ENCODE data around the gene AOPEP.

AOPEP gene

DNA sequence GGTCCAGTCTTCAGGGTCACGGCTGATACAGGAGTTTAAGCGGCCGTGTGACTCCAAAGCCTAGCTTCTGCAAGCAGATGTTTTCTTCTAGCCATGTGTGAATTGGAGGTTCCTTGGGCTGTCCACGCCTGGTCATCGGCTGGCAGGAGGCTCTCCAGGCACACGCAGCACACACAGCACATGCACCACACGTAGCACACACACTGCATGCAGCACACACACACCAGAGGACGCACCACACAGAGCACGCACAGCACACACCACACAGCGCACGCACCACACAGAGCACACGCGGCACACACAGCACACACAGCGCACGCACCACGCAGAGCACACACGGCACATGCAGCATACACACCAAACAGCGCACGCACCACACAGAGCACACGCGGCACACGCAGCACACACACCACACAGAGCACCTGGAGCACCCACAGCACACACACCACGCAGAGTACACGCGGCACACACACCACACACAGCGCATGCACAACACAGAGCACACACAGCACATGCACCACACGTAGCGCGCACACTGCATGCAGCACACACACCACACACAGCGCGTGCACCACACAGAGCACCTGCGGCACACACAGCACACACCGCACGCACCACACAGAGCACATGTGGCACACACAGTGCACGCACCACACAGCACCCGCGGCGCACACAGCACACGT, 356.7 kb downstream of the AOPEP start:
- ChIA-PET POLR2A (no interaction called here), CTCF (interaction anchor here (1.0 to 1.1 kb wide), 2 partner anchors 32 to 48 kb away, joined by 3 read pairs; no protein-coding TSS in a partner anchor)
- Histone ChIP-seq H3K4me1 (ENCODE audit: control insufficient read depth, insufficient read depth, low read length) (0 out of 2 replicates have a peak, but pooled peaks cover 5% of the 10 kb centered on the region), H3K4me3 (ENCODE audit: low read depth, low read length) (no peak overlapping the region), H3K36me3 (ENCODE audit: control insufficient read depth in 2 of 2, insufficient read depth in 1 of 2, low read length in 2 of 2) (peaks cover 4 to 58% of the 10 kb centered on the region in 2 experiments; a peak in 2 of 3 replicates), H3K27ac (ENCODE audit: extremely low read depth, low read depth, low read length) (no peak overlapping the region), H3K9me3 (ENCODE audit: control insufficient read depth, insufficient read depth, low read depth, low read length) (no peaks in the 10 kb centered on the region)
- TF ChIP-seq YY1 (tag by site-specific recombination; IDR thresholded peaks at IDR 0.05) (no peak), ZFP3 (tag by site-specific recombination; IDR thresholded peaks at IDR 0.05; ENCODE audit: low read depth) (no peak), SCRT1 (tag by site-specific recombination; IDR thresholded peaks at IDR 0.05; ENCODE audit: borderline replicate concordance) (0 out of 2 replicates have a peak, but pooled peaks have one; percentile 36), SCRT2 (tag by site-specific recombination; IDR thresholded peaks at IDR 0.05) (0 out of 2 replicates have a peak, but pooled peaks have one; percentile 11)
- TF ChIP-seq, protein P1, sequence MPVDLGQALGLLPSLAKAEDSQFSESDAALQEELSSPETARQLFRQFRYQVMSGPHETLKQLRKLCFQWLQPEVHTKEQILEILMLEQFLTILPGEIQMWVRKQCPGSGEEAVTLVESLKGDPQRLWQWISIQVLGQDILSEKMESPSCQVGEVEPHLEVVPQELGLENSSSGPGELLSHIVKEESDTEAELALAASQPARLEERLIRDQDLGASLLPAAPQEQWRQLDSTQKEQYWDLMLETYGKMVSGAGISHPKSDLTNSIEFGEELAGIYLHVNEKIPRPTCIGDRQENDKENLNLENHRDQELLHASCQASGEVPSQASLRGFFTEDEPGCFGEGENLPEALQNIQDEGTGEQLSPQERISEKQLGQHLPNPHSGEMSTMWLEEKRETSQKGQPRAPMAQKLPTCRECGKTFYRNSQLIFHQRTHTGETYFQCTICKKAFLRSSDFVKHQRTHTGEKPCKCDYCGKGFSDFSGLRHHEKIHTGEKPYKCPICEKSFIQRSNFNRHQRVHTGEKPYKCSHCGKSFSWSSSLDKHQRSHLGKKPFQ (tag by site-specific recombination; IDR thresholded peaks at IDR 0.05), result 0 out of 2 replicates have a peak, but pooled peaks have one; percentile 26

DNA sequence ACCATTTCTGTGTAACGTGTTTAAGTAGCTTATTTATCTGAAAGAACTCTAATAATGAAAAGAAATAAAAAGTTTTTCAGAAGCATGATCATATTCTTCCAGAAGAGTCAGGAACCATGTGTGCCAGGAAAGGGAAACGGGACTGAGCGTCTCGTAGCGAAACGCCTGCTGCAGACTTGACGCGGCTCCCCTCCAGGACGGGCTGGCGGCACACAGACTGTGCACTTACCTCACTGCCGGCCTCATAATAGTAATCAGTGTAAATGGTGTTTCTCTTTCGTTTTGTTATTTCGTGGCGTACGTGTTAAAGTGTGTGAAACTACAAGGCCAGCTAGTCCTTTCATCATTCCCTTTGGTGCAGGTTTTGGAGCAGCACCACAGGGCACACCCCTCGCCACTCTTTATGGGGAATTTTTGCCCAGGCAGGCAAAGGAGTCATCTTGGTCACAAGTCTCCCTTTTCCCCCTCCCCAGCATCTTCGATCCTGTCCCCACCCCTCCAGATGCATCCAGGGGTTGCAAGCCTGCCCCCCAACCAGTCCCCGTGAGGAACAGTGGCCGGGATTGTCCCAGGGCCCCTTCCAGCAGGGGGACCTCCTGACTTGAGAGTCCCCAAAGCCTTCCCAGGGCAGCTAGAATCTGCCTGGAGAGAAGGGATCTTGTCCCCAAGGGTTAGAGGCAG, 357.9 kb downstream of the AOPEP start:
- no peaks in the 10 kb centered on the region for H3K4me1 ChIP-seq (ENCODE audit: control insufficient read depth, insufficient read depth, low read length)
- no peaks in the 10 kb centered on the region for H3K9me3 ChIP-seq (ENCODE audit: control insufficient read depth, insufficient read depth, low read depth, low read length)
- ChIA-PET POLR2A (no interaction called here), CTCF (interaction anchor here (0.6 to 1.1 kb wide), 3 partner anchors 31 to 120 kb away, joined by 3 read pairs; no protein-coding TSS in a partner anchor)
- no peak for TF ChIP-seq ZNF830 (tag by site-specific recombination; IDR thresholded peaks at IDR 0.05; ENCODE audit: low read depth)
- TF ChIP-seq, protein P2, sequence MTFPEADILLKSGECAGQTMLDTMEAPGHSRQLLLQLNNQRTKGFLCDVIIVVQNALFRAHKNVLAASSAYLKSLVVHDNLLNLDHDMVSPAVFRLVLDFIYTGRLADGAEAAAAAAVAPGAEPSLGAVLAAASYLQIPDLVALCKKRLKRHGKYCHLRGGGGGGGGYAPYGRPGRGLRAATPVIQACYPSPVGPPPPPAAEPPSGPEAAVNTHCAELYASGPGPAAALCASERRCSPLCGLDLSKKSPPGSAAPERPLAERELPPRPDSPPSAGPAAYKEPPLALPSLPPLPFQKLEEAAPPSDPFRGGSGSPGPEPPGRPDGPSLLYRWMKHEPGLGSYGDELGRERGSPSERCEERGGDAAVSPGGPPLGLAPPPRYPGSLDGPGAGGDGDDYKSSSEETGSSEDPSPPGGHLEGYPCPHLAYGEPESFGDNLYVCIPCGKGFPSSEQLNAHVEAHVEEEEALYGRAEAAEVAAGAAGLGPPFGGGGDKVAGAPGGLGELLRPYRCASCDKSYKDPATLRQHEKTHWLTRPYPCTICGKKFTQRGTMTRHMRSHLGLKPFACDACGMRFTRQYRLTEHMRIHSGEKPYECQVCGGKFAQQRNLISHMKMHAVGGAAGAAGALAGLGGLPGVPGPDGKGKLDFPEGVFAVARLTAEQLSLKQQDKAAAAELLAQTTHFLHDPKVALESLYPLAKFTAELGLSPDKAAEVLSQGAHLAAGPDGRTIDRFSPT (tag by site-specific recombination; IDR thresholded peaks at IDR 0.05), result no peak
- no peak for TF ChIP-seq ZNF184 (tag by site-specific recombination; IDR thresholded peaks at IDR 0.05)
- no peak for TF ChIP-seq ZSCAN16 (tag by site-specific recombination; IDR thresholded peaks at IDR 0.05)
- no peak for TF ChIP-seq SCRT1 (tag by site-specific recombination; IDR thresholded peaks at IDR 0.05; ENCODE audit: borderline replicate concordance)
- TF ChIP-seq ZNF416 (tag by site-specific recombination; IDR thresholded peaks at IDR 0.05), result no peak
- TF ChIP-seq, protein P3, sequence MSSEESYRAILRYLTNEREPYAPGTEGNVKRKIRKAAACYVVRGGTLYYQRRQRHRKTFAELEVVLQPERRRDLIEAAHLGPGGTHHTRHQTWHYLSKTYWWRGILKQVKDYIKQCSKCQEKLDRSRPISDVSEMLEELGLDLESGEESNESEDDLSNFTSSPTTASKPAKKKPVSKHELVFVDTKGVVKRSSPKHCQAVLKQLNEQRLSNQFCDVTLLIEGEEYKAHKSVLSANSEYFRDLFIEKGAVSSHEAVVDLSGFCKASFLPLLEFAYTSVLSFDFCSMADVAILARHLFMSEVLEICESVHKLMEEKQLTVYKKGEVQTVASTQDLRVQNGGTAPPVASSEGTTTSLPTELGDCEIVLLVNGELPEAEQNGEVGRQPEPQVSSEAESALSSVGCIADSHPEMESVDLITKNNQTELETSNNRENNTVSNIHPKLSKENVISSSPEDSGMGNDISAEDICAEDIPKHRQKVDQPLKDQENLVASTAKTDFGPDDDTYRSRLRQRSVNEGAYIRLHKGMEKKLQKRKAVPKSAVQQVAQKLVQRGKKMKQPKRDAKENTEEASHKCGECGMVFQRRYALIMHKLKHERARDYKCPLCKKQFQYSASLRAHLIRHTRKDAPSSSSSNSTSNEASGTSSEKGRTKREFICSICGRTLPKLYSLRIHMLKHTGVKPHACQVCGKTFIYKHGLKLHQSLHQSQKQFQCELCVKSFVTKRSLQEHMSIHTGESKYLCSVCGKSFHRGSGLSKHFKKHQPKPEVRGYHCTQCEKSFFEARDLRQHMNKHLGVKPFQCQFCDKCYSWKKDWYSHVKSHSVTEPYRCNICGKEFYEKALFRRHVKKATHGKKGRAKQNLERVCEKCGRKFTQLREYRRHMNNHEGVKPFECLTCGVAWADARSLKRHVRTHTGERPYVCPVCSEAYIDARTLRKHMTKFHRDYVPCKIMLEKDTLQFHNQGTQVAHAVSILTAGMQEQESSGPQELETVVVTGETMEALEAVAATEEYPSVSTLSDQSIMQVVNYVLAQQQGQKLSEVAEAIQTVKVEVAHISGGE (tag by site-specific recombination; conservative IDR thresholded peaks at IDR 0.05; ENCODE audit: low read depth), result no peak
- TF ChIP-seq, protein P4, sequence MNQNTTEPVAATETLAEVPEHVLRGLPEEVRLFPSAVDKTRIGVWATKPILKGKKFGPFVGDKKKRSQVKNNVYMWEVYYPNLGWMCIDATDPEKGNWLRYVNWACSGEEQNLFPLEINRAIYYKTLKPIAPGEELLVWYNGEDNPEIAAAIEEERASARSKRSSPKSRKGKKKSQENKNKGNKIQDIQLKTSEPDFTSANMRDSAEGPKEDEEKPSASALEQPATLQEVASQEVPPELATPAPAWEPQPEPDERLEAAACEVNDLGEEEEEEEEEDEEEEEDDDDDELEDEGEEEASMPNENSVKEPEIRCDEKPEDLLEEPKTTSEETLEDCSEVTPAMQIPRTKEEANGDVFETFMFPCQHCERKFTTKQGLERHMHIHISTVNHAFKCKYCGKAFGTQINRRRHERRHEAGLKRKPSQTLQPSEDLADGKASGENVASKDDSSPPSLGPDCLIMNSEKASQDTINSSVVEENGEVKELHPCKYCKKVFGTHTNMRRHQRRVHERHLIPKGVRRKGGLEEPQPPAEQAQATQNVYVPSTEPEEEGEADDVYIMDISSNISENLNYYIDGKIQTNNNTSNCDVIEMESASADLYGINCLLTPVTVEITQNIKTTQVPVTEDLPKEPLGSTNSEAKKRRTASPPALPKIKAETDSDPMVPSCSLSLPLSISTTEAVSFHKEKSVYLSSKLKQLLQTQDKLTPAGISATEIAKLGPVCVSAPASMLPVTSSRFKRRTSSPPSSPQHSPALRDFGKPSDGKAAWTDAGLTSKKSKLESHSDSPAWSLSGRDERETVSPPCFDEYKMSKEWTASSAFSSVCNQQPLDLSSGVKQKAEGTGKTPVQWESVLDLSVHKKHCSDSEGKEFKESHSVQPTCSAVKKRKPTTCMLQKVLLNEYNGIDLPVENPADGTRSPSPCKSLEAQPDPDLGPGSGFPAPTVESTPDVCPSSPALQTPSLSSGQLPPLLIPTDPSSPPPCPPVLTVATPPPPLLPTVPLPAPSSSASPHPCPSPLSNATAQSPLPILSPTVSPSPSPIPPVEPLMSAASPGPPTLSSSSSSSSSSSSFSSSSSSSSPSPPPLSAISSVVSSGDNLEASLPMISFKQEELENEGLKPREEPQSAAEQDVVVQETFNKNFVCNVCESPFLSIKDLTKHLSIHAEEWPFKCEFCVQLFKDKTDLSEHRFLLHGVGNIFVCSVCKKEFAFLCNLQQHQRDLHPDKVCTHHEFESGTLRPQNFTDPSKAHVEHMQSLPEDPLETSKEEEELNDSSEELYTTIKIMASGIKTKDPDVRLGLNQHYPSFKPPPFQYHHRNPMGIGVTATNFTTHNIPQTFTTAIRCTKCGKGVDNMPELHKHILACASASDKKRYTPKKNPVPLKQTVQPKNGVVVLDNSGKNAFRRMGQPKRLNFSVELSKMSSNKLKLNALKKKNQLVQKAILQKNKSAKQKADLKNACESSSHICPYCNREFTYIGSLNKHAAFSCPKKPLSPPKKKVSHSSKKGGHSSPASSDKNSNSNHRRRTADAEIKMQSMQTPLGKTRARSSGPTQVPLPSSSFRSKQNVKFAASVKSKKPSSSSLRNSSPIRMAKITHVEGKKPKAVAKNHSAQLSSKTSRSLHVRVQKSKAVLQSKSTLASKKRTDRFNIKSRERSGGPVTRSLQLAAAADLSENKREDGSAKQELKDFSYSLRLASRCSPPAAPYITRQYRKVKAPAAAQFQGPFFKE (tag by site-specific recombination; IDR thresholded peaks at IDR 0.05; ENCODE audit: borderline replicate concordance), result no peak
- TF ChIP-seq ZNF521 (tag by site-specific recombination; IDR thresholded peaks at IDR 0.05), result no peak
- TF ChIP-seq TRIM28 (IDR thresholded peaks at IDR 0.05; ENCODE audit: borderline replicate concordance, low read length), result no peak
- TF ChIP-seq, protein P5, sequence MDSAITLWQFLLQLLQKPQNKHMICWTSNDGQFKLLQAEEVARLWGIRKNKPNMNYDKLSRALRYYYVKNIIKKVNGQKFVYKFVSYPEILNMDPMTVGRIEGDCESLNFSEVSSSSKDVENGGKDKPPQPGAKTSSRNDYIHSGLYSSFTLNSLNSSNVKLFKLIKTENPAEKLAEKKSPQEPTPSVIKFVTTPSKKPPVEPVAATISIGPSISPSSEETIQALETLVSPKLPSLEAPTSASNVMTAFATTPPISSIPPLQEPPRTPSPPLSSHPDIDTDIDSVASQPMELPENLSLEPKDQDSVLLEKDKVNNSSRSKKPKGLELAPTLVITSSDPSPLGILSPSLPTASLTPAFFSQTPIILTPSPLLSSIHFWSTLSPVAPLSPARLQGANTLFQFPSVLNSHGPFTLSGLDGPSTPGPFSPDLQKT (IDR thresholded peaks at IDR 0.05; ENCODE audit: borderline replicate concordance, low read depth, low read length), result no peak
- H3K36me3 ChIP-seq (ENCODE audit: control insufficient read depth in 2 of 2, insufficient read depth in 1 of 2, low read length in 2 of 2), result peaks cover 4 to 58% of the 10 kb centered on the region in 2 experiments; a peak in 2 of 3 replicates
- no peak overlapping the region for H3K4me3 ChIP-seq (ENCODE audit: low read depth, low read length)
- H3K27ac ChIP-seq (ENCODE audit: extremely low read depth, low read depth, low read length), result no peak overlapping the region

All from HEK293 (cell line).